ENCODE measurements around the gene POLR3B.

POLR3B gene

GRCh38 chr12:106551410-106551809, 193.9 kb downstream of the POLR3B start:
- Histone ChIP-seq H3K27me3 (ENCODE audit: control insufficient read depth, insufficient read depth, low read length) (no peaks in the 10 kb centered on the region), H3K9me3 (ENCODE audit: control insufficient read depth, low read length) (no peaks in the 10 kb centered on the region), H3K4me3 (ENCODE audit: low read length) (no peak overlapping the region), H3K9ac (ENCODE audit: low read length) (no peak overlapping the region), H3K4me1 (ENCODE audit: control insufficient read depth, insufficient read depth, low read length) (no peaks in the 10 kb centered on the region), H3K36me3 (ENCODE audit: control insufficient read depth, insufficient read depth, low read length) (no peaks in the 10 kb centered on the region)

- Histone ChIP-seq H3K4me3 (ENCODE audit: low read length) (no peak overlapping the region), H3K9ac (ENCODE audit: low read length) (no peak overlapping the region), H3K27me3 (ENCODE audit: control insufficient read depth, insufficient read depth, low read length) (no peaks in the 10 kb centered on the region), H3K36me3 (ENCODE audit: control insufficient read depth, insufficient read depth, low read length) (no peaks in the 10 kb centered on the region), H3K9me3 (ENCODE audit: control insufficient read depth, low read length) (no peaks in the 10 kb centered on the region), H3K4me1 (ENCODE audit: control insufficient read depth, insufficient read depth, low read length) (no peaks in the 10 kb centered on the region)
These were observed 194.7 kb downstream of the POLR3B start for GRCh38 chr12:106552228-106552627.
